Fibroblast of mammary gland (primary cell): ENCODE results near the gene PAIP2.

ENCODE experiments used
- DNase-seq: peaks from one replicate; pipeline ENCODE4 v3.0.0-alpha.2; 2010; ENCODE audit warnings: low read depth
- H3K4me3 ChIP-seq: 2 replicates; pipeline ENCODE4 v1.5.1; 2011; ENCODE audit warnings: low read depth, mild to moderate bottlenecking, low read length, moderate library complexity; ENCODE audit not compliant: control insufficient read depth
- TF ChIP-seq, protein P1 (sequence below): conservative IDR thresholded peaks from 2 replicates; pipeline ENCODE4 v1.5.1; 2011; ENCODE audit warnings: low read depth, low read length, inconsistent platforms; ENCODE audit not compliant: control insufficient read depth, insufficient read depth

Gene PAIP2

DNA sequence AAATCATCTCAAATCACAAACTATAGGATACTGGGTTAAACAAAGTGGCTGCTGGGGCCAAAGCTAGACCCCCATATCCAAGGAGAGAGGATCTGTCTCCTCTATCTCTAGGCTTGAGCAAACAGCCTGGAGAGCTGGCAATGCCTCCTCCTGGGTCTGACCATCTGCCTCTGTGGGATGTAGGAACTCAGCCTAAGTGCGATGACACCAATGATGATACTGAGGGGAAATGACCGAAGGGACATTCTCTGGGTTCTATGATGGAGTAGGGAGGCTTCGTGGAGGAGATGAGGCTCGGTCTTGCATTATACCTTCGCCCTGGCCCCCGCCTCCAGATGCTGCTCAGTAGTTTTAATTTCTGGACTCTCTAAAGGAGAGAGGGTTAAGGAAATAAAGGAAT lies 71.5 kb downstream of the PAIP2 start:
- DNase-seq: no peak
- TF ChIP-seq, protein P1, sequence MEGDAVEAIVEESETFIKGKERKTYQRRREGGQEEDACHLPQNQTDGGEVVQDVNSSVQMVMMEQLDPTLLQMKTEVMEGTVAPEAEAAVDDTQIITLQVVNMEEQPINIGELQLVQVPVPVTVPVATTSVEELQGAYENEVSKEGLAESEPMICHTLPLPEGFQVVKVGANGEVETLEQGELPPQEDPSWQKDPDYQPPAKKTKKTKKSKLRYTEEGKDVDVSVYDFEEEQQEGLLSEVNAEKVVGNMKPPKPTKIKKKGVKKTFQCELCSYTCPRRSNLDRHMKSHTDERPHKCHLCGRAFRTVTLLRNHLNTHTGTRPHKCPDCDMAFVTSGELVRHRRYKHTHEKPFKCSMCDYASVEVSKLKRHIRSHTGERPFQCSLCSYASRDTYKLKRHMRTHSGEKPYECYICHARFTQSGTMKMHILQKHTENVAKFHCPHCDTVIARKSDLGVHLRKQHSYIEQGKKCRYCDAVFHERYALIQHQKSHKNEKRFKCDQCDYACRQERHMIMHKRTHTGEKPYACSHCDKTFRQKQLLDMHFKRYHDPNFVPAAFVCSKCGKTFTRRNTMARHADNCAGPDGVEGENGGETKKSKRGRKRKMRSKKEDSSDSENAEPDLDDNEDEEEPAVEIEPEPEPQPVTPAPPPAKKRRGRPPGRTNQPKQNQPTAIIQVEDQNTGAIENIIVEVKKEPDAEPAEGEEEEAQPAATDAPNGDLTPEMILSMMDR: no peak
- H3K4me3 ChIP-seq: no peak overlapping the region

DNA sequence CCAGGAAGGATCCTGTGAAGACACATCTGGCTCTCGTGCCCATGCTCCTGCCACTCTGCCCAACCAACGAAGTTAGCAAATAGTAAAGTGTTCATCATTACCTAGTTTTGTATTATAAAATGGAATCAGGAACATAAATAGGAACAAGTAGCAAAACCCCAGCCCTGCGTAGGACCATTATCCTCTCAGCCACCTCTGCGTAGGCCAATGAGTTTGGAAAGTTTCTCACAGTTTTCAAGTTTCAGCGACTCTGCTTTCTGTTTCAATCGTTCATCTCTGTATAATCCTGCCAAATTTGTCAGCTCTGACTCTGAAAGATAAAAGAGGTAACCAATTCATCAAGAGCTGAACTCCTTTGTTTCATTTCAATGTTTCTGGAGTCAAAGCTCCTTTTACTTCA lies 72.3 kb downstream of the PAIP2 start:
- no peak for DNase-seq
- TF ChIP-seq, protein P1: no peak
- H3K4me3 ChIP-seq: no peak overlapping the region

DNA sequence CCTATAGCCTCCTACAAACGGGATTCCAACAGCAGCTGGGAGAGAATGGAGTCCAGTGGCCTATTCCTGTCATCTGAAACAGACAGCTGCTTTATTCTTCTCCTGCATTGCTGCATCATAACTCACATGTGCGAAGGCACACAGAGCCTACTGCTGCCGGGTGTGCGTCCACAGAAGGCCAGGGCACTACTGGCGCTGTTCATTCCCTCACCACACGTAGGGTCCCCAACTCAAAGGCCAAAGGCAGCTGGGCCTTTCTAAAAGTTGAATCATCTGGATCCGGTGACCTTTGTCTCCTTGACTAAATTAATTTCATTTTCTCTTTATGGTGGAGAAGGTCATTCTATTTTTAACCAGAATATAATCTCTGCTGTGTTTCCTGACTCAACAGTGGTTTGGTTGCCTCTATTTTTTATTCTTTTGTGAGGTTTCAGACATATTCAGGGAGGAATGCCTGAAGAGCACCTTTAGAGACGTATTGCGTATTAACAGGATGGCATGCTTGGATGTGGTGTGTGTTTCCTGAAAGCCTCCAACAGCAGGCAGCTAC lies 73.0 kb downstream of the PAIP2 start:
- TF ChIP-seq, protein P1: no peak
- no peak for DNase-seq
- H3K4me3 ChIP-seq: no peak overlapping the region

DNA sequence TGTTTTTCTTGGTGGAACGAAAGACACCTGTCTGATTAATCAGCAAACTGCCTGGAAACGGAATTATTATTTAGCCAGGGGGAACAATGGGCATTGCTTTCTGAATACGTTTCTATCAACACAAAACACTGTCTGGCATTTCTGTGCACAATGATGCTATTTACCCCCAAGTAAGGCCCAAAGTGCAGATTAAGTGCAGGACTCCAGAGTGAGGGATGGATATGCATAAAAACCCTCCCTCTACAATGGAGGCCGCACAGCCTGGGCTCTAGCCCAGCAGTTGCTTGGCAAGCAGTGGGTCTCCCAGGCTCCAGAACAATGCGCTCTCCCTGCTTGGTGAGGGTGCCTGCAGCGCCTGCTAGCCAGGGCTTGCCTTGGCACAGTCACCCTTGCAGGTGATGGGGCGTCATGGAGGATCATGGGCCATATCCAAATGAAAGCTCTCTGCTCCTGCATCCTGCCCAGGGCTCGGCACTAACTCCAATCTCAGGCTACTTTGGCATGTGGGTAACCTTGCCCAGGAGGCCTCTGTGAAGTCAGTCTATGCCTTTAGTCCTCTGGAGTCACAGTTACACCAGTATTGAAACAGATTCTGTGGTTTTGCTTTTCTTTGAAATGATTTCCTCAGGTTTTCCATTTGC lies 73.7 kb downstream of the PAIP2 start:
- TF ChIP-seq, protein P1: no peak
- no peak overlapping the region for H3K4me3 ChIP-seq
- DNase-seq: no peak

DNA sequence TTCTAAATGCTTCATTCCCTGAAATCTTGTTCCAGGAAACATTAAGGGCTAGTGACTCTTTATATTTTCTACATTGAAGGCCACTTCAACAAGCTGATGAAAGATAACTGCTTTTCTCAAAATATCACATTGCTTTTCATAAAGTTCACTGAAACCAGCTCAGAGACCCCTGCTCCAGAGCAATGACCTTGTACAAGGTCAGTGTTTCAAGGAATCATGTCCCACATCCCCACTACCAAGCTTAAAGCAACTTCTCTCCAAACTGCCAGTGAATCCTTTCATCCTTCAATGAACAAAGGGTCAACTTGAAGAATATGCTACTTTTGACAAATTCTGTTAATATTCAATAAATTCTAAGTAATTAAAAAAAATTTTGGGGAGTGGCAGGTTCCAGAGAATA lies 74.2 kb downstream of the PAIP2 start:
- TF ChIP-seq, protein P1: no peak
- H3K4me3 ChIP-seq: no peak overlapping the region
- no peak for DNase-seq

DNA sequence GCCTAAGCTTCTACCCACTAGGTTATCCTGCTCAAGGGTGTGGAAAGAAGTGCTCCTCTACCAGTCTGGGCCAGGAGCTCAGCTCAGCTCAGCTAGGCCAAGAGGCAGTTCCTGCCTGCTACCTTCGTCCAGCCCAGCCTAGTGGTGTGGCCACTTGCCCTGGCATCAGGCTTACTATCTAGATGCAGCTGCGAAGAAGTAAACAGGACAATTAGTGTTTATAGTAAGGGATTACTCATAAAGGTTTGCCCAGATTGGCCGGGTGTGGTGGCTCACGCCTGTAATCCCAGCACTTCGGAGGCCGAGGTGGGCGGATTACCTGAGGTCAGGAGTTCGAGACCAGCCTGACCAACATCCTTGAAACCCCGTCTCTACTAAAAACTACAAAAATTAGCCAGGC lies 75.0 kb downstream of the PAIP2 start:
- TF ChIP-seq, protein P1: no peak
- no peak for DNase-seq
- H3K4me3 ChIP-seq: no peak overlapping the region
